GM19328 (cell line): Measurements from ENCODE around the gene PPM1F.

Source experiments
- ATAC-seq: cut with Tn5 transposase; IDR thresholded peaks from one replicate; pipeline ENCODE4 v1.9.1; 2021; ENCODE audit warnings: mild to moderate bottlenecking, moderate library complexity; ENCODE audit not compliant: unreplicated experiment

Gene PPM1F

GRCh38 chr22:21952586-21953571, at the start of gene PPM1F:
Gene PPM1F, minus strand, starts transcription at chr22:21952848. Its CDS starts 6,800 bp downstream, at chr22:21946048.
- ATAC-seq: no peak

GRCh38 chr22:22001664-22002525, 49.2 kb upstream of the PPM1F start:
- no peak for ATAC-seq

GRCh38 chr22:21998595-21999247, 46.1 kb upstream of the PPM1F start:
- no peak for ATAC-seq

GRCh38 chr22:21996175-21996720, 43.6 kb upstream of the PPM1F start:
- ATAC-seq: no peak

GRCh38 chr22:21995660-21996059, 43.0 kb upstream of the PPM1F start:
- ATAC-seq: no peak

GRCh38 chr22:21994881-21995444, 42.3 kb upstream of the PPM1F start:
- no peak for ATAC-seq

- no peak for ATAC-seq
Observed at GRCh38 chr22:21992593-21993237, 40.1 kb upstream of the PPM1F start.

GRCh38 chr22:21991774-21992173, 39.1 kb upstream of the PPM1F start:
- no peak for ATAC-seq

- ATAC-seq: no peak
Observed at GRCh38 chr22:21991304-21991596, 38.6 kb upstream of the PPM1F start.

GRCh38 chr22:21990445-21991303, 38.0 kb upstream of the PPM1F start:
- ATAC-seq: no peak

GRCh38 chr22:21989049-21989448, 36.4 kb upstream of the PPM1F start:
- ATAC-seq: no peak

GRCh38 chr22:21985214-21985613, 32.6 kb upstream of the PPM1F start:
- ATAC-seq: no peak

- no peak for ATAC-seq
Observed at GRCh38 chr22:21984793-21985192, 32.1 kb upstream of the PPM1F start.

GRCh38 chr22:21982338-21982965, 29.8 kb upstream of the PPM1F start, which contains the start of gene TOP3B:
Gene TOP3B, minus strand, starts transcription at chr22:21982787. Its CDS starts 7,078 bp downstream, at chr22:21975709.
- no peak for ATAC-seq

- ATAC-seq: no peak
Observed at GRCh38 chr22:21981874-21982273, 29.2 kb upstream of the PPM1F start.

- no peak for ATAC-seq
Observed at GRCh38 chr22:21980547-21980946, 27.9 kb upstream of the PPM1F start.

- ATAC-seq: no peak
Observed at GRCh38 chr22:21978564-21979386, 26.1 kb upstream of the PPM1F start.

- ATAC-seq: no peak
Observed at GRCh38 chr22:21977814-21978213, 25.2 kb upstream of the PPM1F start.
